Measurements from ENCODE around the gene EDAR.

The EDAR gene

DNA sequence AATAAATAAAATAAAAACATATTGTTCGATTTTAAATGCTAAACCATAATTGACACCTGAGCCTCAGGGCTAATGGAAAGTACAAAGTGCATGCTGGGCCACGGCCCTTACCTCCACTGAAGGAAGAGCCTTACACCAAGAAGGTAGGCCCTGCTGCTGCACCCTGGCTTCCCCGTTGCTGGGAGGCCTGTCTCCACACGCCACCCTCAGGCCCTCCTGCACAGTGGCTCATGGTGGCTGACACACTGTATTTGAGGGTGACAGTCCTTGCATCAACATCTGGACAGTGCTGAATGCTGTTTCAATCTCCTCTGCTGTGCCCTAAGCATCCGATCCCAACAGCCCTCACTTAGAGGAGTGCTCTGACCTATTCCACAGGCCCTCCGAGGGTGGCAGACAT, 39.3 kb upstream of the EDAR start:
- no peak for DNase-seq (ENCODE audit: low read depth, low spot score)
- TF ChIP-seq EZH2 (IDR thresholded peaks at IDR 0.05) (no peak), FOXP2 (optimal IDR thresholded peaks at IDR 0.05; ENCODE audit: control extremely low read depth, extremely low read length, insufficient read depth) (no peak), POLR2AphosphoS5 (IDR thresholded peaks at IDR 0.05; ENCODE audit: borderline replicate concordance, low read depth, low read length) (no peak)
- no peaks in the 10 kb centered on the region for H3K9me3 ChIP-seq (ENCODE audit: low read depth, low read length)

DNA sequence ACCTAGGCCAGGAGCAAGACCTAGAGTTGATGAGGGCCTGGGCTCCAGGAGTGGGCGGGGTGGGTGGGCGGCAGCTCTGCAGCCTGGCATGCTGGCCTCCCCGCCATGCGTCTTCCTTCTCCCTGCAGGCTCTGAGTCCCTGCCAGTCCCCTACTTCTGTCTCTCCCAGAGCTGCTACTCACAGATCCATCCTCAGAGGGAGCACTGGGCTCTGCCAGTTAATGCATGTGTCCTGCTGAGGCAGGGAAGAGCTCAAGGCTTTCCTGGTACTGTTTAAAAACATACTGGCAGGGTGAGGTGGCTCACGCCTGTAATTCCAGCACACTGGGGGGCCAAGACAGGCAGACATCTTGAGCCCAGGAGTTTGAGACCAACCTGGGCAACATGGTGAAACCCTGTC, 38.7 kb upstream of the EDAR start:
- no peak for TF ChIP-seq FOXP2 (optimal IDR thresholded peaks at IDR 0.05; ENCODE audit: control extremely low read depth, extremely low read length, insufficient read depth)
- TF ChIP-seq EZH2 (IDR thresholded peaks at IDR 0.05), result no peak
- no peak for TF ChIP-seq POLR2AphosphoS5 (IDR thresholded peaks at IDR 0.05; ENCODE audit: borderline replicate concordance, low read depth, low read length)
- Histone ChIP-seq H3K9me3 (ENCODE audit: low read depth, low read length) (no peaks in the 10 kb centered on the region), H3K27ac (no peak overlapping the region), H3K36me3 (ENCODE audit: insufficient read depth, low read length) (no peaks in the 10 kb centered on the region), H3K9ac (ENCODE audit: insufficient read length) (no peak overlapping the region), H3K4me3 (no peak overlapping the region)
- no peak for DNase-seq (ENCODE audit: low read depth, low spot score)

More for the DNA sequence above, 39.3 kb upstream of the EDAR start:
- no peaks in the 10 kb centered on the region for H3K36me3 ChIP-seq (ENCODE audit: insufficient read depth, low read length)
- no peak overlapping the region for H3K4me3 ChIP-seq
- H3K27ac ChIP-seq, result no peak overlapping the region
- no peak overlapping the region for H3K9ac ChIP-seq (ENCODE audit: insufficient read length)

DNA sequence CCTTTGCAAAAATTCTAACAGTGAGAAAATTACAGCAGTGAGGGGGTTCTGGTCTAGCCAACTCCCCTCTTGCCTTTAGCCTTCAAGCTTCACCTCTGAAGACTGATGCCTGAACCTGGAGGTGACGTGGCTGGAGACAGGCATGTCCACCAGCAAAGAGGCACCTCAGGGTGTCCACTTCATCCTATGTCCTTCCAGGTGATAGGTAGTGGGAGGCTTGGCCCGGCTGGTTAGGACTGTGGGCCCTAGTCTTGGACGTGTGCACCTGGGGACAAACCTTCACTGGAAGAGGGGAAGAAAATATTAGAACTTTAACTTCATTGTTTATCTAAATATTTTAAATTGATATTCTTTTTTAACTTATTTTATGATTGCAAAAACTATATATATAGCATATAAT, 35.5 kb upstream of the EDAR start:
- no peak for DNase-seq (ENCODE audit: low read depth, low spot score)
- TF ChIP-seq FOXP2 (optimal IDR thresholded peaks at IDR 0.05; ENCODE audit: control extremely low read depth, extremely low read length, insufficient read depth), result no peak
- no peak for TF ChIP-seq EZH2 (IDR thresholded peaks at IDR 0.05)
- no peak for TF ChIP-seq POLR2AphosphoS5 (IDR thresholded peaks at IDR 0.05; ENCODE audit: borderline replicate concordance, low read depth, low read length)
- H3K9me3 ChIP-seq (ENCODE audit: low read depth, low read length), result no peaks in the 10 kb centered on the region
- no peaks in the 10 kb centered on the region for H3K36me3 ChIP-seq (ENCODE audit: insufficient read depth, low read length)
- no peak overlapping the region for H3K4me3 ChIP-seq
- no peak overlapping the region for H3K9ac ChIP-seq (ENCODE audit: insufficient read length)
- no peak overlapping the region for H3K27ac ChIP-seq

DNA sequence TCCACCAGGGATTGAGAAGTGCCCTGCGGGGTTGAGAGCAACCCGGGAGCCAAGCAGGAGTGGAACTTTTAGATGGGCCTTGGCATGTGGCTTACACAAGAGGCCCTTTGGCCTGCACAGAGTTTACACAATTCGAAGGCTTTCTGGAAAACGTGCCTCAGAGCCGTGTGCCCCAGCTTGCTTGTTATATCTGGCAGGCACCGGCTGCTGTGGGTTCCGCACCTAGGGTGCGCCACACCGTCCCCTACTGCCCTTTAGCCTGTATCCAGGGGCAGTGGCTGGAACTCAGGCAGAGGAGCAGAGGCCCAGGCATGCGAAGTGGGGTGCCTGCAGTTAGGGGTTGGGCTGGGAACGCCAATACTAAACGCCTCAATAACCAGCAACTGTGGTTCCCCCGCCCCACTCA, 32.9 kb upstream of the EDAR start:
- Histone ChIP-seq H3K9ac (ENCODE audit: insufficient read length) (no peak overlapping the region), H3K27ac (no peak overlapping the region)
- TF ChIP-seq EZH2 (IDR thresholded peaks at IDR 0.05), result no peak
- no peak for TF ChIP-seq FOXP2 (optimal IDR thresholded peaks at IDR 0.05; ENCODE audit: control extremely low read depth, extremely low read length, insufficient read depth)
- TF ChIP-seq POLR2AphosphoS5 (IDR thresholded peaks at IDR 0.05; ENCODE audit: borderline replicate concordance, low read depth, low read length), result no peak

DNA sequence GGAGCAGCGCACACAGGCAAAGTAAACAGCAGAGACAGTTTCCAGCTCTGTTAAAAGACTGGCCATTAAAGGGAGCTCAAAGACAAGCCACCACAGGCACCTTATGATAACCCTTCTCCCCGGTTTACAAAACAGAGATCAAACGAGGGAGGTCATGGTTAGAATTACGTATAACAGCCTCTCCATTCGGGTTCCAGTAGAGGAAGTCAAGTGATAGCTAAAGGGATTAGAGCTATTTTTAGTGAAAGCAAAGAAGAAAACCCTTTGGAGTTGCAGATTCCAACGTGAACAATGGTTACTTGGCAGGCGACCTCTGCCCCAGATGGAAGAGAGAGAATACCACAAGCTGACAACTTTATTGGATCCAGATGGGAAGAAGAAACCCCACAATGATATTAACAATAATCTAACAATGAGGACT, 31.2 kb upstream of the EDAR start:
- H3K9ac ChIP-seq (ENCODE audit: insufficient read length), result no peak overlapping the region
- H3K27ac ChIP-seq, result no peak overlapping the region
- DNase-seq (ENCODE audit: low read depth, low spot score), result no peak
- no peak overlapping the region for H3K4me3 ChIP-seq
- H3K9me3 ChIP-seq (ENCODE audit: low read depth, low read length), result no peaks in the 10 kb centered on the region
- TF ChIP-seq EZH2 (IDR thresholded peaks at IDR 0.05) (no peak), FOXP2 (optimal IDR thresholded peaks at IDR 0.05; ENCODE audit: control extremely low read depth, extremely low read length, insufficient read depth) (no peak), POLR2AphosphoS5 (IDR thresholded peaks at IDR 0.05; ENCODE audit: borderline replicate concordance, low read depth, low read length) (no peak)
- no peaks in the 10 kb centered on the region for H3K36me3 ChIP-seq (ENCODE audit: insufficient read depth, low read length)

More for the DNA sequence above, 32.9 kb upstream of the EDAR start:
- no peak for DNase-seq (ENCODE audit: low read depth, low spot score)
- Histone ChIP-seq H3K4me3 (no peak overlapping the region), H3K36me3 (ENCODE audit: insufficient read depth, low read length) (no peaks in the 10 kb centered on the region), H3K9me3 (ENCODE audit: low read depth, low read length) (no peaks in the 10 kb centered on the region)

DNA sequence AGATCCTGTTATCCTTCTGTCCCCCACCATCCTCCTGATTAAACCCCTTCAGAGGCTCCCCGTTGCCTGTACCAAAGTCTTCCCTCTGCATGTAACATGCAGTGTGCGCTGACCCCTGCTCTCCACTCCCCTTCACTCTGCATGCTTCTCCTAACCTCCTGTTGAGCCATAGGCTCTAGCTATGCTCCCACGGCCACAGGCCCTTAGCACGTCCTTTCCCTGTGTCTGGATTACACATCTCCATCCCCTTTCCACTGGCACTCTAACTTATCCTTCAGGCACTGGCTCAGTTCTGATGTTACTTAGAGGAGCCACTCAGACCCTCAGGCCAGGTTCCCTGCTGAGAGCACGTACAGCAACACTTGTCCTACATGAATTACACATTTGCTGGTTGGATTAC, 29.4 kb upstream of the EDAR start:
- Histone ChIP-seq H3K4me3 (no peak overlapping the region), H3K27ac (no peak overlapping the region), H3K9me3 (ENCODE audit: low read depth, low read length) (no peaks in the 10 kb centered on the region), H3K9ac (ENCODE audit: insufficient read length) (no peak overlapping the region), H3K36me3 (ENCODE audit: insufficient read depth, low read length) (no peaks in the 10 kb centered on the region)
- TF ChIP-seq FOXP2 (optimal IDR thresholded peaks at IDR 0.05; ENCODE audit: control extremely low read depth, extremely low read length, insufficient read depth), result no peak
- no peak for TF ChIP-seq EZH2 (IDR thresholded peaks at IDR 0.05)
- no peak for TF ChIP-seq POLR2AphosphoS5 (IDR thresholded peaks at IDR 0.05; ENCODE audit: borderline replicate concordance, low read depth, low read length)
- DNase-seq (ENCODE audit: low read depth, low spot score), result no peak

DNA sequence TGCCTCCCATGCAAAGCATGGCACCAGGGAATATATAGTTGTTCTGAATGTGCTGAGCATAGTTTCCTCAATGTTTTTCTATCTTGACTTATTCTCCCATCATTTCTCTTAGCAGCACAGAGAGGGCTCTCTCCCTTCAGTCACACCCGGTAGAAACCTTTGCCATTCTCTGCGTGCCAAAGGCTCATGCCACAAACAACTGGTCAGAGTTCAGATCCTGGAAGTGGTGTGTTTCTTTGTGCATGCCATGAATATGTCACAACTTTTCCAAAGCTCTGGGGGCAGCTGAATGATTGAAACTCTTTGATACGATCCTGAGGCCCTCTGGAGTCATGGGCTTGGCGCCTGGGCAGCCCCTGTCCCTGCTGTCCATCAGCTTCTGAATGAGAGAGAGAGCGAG, 28.0 kb upstream of the EDAR start:
- TF ChIP-seq POLR2AphosphoS5 (IDR thresholded peaks at IDR 0.05; ENCODE audit: borderline replicate concordance, low read depth, low read length) (no peak), FOXP2 (optimal IDR thresholded peaks at IDR 0.05; ENCODE audit: control extremely low read depth, extremely low read length, insufficient read depth) (no peak), EZH2 (IDR thresholded peaks at IDR 0.05) (no peak)

DNA sequence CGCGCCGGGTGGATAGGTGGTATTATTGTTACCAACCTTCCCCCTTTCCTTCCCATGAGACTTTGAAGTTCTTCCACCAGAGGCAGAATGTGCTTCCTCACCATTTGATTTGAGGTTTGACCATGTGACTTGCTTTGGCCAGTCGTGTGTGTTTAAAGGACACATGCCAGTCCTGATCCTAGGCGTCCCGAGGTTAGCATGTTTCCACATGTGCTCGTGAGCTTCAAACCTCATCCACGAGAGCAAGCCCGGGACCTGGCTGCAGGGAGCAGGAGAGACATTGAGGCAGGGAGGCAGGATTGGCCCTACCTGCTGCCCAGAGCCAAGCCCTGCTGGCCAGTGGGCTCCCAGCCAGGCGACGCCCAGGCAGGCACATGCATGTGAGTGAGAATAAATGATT, 27.4 kb upstream of the EDAR start:
- Histone ChIP-seq H3K4me3 (no peak overlapping the region), H3K36me3 (ENCODE audit: insufficient read depth, low read length) (no peaks in the 10 kb centered on the region), H3K27ac (no peak overlapping the region), H3K9me3 (ENCODE audit: low read depth, low read length) (no peaks in the 10 kb centered on the region), H3K9ac (ENCODE audit: insufficient read length) (no peak overlapping the region)
- TF ChIP-seq EZH2 (IDR thresholded peaks at IDR 0.05), result no peak
- no peak for TF ChIP-seq FOXP2 (optimal IDR thresholded peaks at IDR 0.05; ENCODE audit: control extremely low read depth, extremely low read length, insufficient read depth)
- TF ChIP-seq POLR2AphosphoS5 (IDR thresholded peaks at IDR 0.05; ENCODE audit: borderline replicate concordance, low read depth, low read length), result no peak
- DNase-seq (ENCODE audit: low read depth, low spot score), result no peak

More for the DNA sequence above, 28.0 kb upstream of the EDAR start:
- no peaks in the 10 kb centered on the region for H3K9me3 ChIP-seq (ENCODE audit: low read depth, low read length)
- H3K36me3 ChIP-seq (ENCODE audit: insufficient read depth, low read length), result no peaks in the 10 kb centered on the region
- no peak for DNase-seq (ENCODE audit: low read depth, low spot score)
- H3K9ac ChIP-seq (ENCODE audit: insufficient read length), result no peak overlapping the region
- no peak overlapping the region for H3K4me3 ChIP-seq
- H3K27ac ChIP-seq, result no peak overlapping the region

DNA sequence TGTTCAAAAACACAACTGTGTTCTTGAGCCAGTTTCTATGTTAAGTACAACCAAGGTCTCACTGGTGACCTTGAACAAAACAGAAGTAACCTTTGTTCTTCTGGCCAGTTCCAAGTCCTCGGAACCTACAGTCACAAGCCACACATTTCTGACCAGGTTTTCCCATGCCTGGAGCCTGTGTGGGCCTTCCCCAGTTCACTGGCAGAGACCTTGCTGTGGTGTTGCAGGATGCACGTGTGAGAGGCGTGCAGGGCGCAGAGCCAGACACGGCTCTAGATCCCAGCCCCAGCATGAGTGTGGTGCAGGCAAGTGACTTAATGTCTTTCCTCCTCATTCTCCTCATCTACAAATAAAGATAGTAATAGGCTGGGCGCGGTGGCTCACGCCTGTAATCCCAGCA, 25.5 kb upstream of the EDAR start:
- no peak for DNase-seq (ENCODE audit: low read depth, low spot score)
- H3K9ac ChIP-seq (ENCODE audit: insufficient read length), result no peak overlapping the region
- no peak for TF ChIP-seq FOXP2 (optimal IDR thresholded peaks at IDR 0.05; ENCODE audit: control extremely low read depth, extremely low read length, insufficient read depth)
- TF ChIP-seq POLR2AphosphoS5 (IDR thresholded peaks at IDR 0.05; ENCODE audit: borderline replicate concordance, low read depth, low read length), result no peak
- no peak for TF ChIP-seq EZH2 (IDR thresholded peaks at IDR 0.05)
- no peaks in the 10 kb centered on the region for H3K36me3 ChIP-seq (ENCODE audit: insufficient read depth, low read length)
- no peak overlapping the region for H3K27ac ChIP-seq
- no peaks in the 10 kb centered on the region for H3K9me3 ChIP-seq (ENCODE audit: low read depth, low read length)
- H3K4me3 ChIP-seq, result no peak overlapping the region

All from SK-N-MC (cell line).